HG03521 (cell line): ENCODE data around the gene BARX2.

Experiments used
- ATAC-seq: cut with Tn5 transposase; IDR thresholded peaks from one replicate; pipeline ENCODE4 v1.9.1; 2021; ENCODE audit warnings: mild to moderate bottlenecking, moderate library complexity; ENCODE audit not compliant: unreplicated experiment

The BARX2 gene

GRCh38 chr11:129373489-129373953, 2.1 kb upstream of the BARX2 start:
- ATAC-seq: no peak

GRCh38 chr11:129374081-129374992, 1.3 kb upstream of the BARX2 start:
- no peak for ATAC-seq

GRCh38 chr11:129374993-129375750, 476 bp upstream of the BARX2 start:
- no peak for ATAC-seq

GRCh38 chr11:129376658-129377341, 1.2 kb downstream of the BARX2 start:
- no peak for ATAC-seq

- no peak for ATAC-seq
Observed at GRCh38 chr11:129377739-129378138, 2.1 kb downstream of the BARX2 start.

- no peak for ATAC-seq
Observed at GRCh38 chr11:129380413-129380812, 4.8 kb downstream of the BARX2 start.

- ATAC-seq: no peak
Observed at GRCh38 chr11:129382583-129382982, 6.9 kb downstream of the BARX2 start.

- no peak for ATAC-seq
Observed at GRCh38 chr11:129383060-129383459, 7.4 kb downstream of the BARX2 start.

GRCh38 chr11:129383502-129383901, 7.9 kb downstream of the BARX2 start:
- ATAC-seq: no peak

- no peak for ATAC-seq
Observed at GRCh38 chr11:129384415-129384814, 8.8 kb downstream of the BARX2 start.

GRCh38 chr11:129385801-129386200, 10.2 kb downstream of the BARX2 start:
- no peak for ATAC-seq

GRCh38 chr11:129386795-129387397, 11.2 kb downstream of the BARX2 start:
- no peak for ATAC-seq

GRCh38 chr11:129387434-129387833, 11.8 kb downstream of the BARX2 start:
- ATAC-seq: no peak

GRCh38 chr11:129388824-129389223, 13.2 kb downstream of the BARX2 start:
- no peak for ATAC-seq

GRCh38 chr11:129390303-129390821, 14.7 kb downstream of the BARX2 start:
- no peak for ATAC-seq

GRCh38 chr11:129391360-129391759, 15.7 kb downstream of the BARX2 start:
- ATAC-seq: no peak

GRCh38 chr11:129391821-129392220, 16.2 kb downstream of the BARX2 start:
- no peak for ATAC-seq

GRCh38 chr11:129392995-129393394, 17.3 kb downstream of the BARX2 start:
- no peak for ATAC-seq

GRCh38 chr11:129394709-129395108, 19.1 kb downstream of the BARX2 start:
- ATAC-seq: no peak

GRCh38 chr11:129395432-129395831, 19.8 kb downstream of the BARX2 start:
- ATAC-seq: no peak

- ATAC-seq: no peak
Observed at GRCh38 chr11:129395883-129396282, 20.2 kb downstream of the BARX2 start.
